ENCODE data around the gene CCDC57.

The CCDC57 gene

DNA sequence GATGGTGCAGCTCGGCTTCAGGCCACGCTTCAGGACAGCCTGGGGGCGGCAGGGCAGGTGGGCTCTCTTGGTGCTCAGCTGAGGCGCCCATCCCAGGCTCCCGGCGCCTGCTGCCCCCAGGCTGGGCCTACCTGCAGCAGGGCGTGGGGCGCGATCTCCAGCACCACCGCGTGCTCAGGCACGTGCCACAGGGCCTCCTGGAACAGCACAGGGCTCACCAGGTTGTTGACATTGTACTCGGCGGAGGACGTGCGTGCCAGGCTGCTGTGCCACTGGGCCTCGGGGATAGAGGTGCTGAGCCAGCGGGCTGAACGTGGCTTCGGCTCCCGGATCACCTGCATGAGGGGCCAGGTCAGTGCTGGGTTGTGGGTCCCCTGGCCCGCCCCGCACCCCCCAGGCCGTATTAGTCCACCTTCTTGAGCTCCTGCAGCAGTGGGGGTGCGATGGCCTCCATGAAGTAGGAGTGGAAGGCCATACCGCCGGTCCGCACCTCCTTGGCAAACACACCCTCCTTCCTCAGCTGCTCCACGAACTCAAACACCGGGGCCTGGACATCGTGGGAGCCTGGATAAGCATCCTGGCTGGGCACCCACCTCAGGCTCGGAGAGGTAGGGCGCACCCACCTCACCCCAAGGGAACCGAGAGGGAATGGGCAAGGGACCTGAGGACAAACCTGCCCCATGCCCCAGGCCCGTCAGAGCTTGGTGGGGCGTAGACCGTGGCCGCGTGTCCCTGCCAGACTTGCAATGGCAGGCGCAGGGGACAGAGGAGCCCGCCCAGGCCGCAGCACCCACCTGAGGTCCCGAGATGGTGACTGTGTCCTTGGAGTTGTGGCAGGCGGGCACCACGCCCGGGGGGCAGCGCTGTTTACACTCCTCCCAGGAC is 123.6 kb downstream of the CCDC57 start:
- FAIRE-seq, result no peak

DNA sequence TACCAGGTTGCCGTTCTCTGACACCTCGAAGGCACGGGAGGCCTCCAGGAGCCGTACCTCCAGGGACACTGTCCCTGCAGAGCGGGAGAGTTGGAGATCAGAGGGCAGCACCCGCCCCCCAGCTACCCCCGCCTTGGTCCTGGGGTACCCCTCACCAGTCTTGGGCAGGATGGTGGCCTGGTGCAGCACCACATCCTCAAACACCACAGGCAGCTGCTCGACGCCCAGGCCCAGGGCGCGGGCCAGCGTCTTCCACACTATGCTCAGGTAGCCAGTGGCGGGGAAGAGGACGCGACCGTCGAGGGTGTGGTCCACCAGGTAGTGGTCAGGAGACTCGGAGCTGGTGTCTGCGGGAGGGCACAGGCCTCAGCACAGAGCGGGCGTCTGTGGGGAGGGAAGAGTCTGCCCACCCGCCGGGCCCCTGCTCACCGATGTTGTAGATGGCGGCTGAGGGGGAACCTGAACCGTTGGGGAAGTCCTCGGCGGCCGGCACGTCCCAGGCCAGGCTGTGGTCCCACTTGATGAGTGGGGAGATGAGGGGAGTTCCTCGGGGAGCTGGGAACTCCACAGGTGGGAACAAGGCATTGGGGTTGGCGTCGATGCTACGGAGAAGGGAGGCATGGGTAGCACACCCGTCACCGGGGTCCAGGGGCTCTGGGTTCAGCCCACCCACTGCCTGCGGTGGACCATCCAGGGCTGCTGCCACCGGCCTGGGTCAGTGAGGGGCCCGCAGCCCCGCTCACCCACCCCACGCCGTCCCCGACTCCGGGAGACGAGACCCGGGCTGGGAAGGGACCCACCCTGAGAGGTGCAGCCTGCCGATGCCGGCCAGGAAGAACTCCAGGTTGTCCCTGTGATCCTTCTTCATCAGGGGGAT is 124.4 kb downstream of the CCDC57 start:
- no peak for FAIRE-seq

DNA sequence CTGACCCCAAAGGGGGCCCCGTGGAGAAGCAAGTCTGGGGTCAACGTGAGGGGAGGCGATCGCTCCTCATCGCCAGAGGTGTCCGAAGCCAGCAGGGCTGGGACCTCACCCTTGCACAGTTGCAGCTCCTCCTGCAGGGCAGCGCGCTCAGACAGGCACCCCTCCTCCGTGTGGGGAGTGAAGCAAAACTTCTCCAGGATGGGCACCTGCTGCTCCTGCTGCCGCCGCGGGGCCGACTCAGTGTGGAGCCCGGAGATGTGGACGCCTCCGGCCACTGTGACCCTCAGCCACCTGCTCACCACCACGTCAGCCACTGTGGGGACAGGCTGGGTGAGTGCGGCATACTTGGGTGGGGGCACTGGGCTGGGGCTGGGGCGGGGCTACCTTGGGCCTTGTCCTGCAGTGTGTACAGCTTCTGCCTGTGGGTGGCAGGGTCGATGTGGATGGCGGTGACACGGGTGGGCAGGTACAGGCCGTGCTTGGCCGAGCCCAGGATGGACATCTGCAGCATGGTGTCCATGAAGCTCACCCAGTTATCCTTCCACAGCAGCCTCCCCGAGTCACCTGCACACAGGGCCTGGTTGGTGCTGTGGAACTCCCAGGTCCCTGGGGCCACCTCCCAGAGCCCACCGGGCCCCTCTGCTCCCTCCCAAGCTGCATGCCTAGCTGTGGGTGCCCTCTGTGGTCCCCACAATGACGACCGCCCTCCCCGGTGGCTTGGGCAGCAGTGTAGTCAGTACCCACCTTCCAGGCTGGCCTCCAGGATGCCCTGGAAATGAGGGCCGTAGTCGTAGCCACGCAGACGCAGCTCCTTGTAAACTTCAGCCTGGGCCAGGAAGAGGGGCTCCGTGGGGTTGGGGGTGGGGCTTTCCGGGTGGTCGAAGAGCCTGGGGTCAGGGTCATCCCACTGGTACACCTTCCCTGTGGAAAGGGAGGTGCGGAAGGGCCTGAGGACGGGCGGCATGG is 125.4 kb downstream of the CCDC57 start:
- FAIRE-seq, result no peak

DNA sequence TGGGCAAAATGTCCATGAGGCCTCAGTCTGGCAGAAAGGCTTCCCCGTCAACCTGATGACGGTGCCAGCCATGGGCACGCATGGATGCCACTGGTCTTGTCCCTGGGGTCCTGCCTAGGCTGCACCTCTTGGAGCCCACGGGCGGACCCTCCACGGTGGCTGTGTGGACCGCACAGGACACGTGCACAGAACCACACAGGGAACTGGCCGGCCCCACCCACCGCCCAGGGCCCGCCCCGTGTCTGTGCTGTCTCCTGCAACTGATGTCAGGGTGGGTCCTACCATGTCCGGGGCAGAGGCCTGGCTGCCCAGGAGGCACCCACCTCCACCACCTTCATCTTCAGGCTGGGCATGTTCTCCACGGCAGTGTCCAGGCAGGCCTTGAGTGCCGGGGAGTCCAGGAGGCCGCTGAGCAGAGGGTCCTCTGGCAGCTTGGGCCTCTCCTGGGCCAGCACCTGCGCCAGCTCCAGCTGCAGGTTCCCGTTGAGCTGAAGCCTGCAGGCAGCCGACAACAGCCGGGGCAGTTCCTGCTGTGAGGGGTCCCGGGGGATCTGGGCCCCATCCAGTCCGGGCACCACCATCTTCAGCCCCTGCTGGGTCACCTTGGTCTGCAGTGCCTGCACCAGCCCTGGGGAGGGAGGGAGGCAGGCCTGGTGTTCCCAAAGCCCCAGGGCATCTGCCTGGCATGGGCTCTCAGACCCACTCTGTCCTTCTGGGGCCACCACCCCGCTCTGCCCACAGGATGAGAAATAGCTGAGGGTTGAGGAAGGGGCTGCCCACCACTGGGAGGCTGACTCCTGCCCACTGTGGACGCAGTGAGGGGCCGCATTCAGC is 126.5 kb downstream of the CCDC57 start:
- FAIRE-seq, result no peak

DNA sequence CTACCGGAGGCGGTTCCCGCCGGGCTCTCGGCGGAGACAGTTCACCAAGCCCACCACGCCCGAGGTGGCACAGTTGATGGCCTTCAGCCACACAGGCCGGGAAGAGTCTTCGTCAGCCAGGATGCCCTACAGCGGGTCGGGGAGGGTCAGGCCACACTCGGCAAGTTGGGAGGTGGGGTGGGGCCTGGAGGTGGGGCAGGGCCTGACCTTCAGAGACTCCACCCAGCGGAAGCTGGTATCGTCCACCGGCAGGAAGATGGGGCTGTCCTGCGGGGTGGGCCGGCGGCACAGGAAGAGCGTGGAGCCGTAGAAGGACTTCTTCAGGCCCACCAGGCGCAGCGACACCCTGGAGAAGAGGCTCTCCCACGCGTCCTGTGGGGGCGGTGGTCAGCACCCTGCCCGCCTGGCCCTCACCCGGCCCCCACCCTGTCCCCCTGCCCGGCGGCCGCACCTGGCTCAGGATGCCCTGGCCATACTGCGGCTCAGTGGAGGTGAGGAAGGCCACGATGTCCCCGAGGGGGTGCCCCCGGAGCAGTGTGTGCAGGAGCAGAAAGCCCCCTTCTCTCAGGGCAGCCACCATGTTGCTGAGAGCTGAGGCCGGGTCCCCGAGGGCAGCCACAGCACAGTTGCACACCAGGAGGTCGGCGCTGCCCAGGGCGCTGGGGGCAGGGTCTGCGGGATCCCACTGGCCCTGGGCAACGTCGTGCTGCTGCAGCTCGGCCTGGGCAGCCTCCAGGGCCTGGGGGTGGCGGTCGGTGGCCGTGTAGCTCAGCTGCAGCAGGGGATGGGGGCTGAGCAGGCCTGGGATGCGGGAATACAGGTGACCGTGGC is 127.4 kb downstream of the CCDC57 start:
- no peak for FAIRE-seq

- no peak for FAIRE-seq
These were observed 128.1 kb downstream of the CCDC57 start for GRCh38 chr17:82084373-82085030.

GRCh38 chr17:82083533-82084359 is 128.9 kb downstream of the CCDC57 start:
- no peak for FAIRE-seq

GRCh38 chr17:82083009-82083408 is 129.6 kb downstream of the CCDC57 start:
- FAIRE-seq, result no peak

DNA sequence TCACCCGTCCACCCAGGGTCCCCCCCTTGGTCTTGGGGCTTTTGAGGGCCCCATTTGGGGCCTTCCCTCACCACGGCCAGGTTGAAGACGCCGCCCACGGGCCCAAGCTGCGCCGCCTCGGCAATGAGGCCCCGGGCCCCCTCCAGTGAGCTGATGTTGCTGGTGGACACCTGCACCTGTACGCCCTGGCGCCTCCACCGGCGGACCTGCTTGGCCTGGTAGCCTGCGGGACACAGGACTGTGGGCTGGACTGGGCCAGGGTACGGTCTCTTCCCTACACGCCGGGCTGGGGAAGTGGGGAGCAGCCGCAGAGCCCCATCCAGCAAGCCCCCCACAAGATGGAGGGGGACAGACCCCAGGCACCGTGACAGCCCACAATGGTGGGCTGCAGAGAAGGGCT is 130.2 kb downstream of the CCDC57 start:
- FAIRE-seq, result no peak

DNA sequence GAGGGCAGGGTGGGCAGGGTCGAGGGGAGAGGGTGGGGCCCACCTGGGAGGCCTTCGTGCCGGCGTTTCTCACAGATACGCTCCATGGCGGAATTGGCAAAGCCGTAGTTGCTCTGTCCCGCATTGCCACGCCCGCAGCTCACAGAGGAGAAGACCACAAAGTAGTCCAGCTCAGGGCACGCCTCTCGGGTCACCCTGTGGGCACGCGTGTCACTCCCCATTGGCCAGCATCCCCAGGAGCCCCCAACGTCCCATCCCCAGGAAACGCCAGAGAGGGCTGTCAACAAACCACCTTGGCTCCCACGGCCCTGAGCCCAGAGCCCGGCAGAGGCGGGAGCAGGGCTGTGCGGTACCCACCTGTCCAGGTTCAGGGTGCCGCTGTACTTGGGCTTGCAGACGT is 130.7 kb downstream of the CCDC57 start:
- no peak for FAIRE-seq

DNA sequence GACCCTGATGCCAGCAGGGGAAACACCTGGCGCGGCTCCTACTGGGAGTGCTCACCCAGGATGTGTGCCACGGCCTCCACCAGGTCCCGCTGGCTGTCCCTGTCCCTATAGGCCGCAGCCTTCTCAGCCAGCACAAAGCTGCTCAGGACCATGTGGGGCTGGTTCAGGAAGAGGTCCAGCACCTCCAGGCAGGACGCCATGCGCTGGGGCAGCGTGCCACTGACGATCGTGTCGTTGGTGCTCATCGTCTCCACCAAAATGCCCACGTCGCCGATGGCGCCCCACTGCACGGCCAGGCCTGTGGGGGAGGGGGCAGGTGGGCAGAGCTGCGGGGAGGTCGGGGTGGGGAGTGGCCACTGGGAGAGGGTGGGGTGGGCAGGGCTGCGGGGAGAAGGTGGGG is 131.1 kb downstream of the CCDC57 start:
- FAIRE-seq, result no peak

GRCh38 chr17:82080789-82081464 is 131.7 kb downstream of the CCDC57 start:
- no peak for FAIRE-seq

DNA sequence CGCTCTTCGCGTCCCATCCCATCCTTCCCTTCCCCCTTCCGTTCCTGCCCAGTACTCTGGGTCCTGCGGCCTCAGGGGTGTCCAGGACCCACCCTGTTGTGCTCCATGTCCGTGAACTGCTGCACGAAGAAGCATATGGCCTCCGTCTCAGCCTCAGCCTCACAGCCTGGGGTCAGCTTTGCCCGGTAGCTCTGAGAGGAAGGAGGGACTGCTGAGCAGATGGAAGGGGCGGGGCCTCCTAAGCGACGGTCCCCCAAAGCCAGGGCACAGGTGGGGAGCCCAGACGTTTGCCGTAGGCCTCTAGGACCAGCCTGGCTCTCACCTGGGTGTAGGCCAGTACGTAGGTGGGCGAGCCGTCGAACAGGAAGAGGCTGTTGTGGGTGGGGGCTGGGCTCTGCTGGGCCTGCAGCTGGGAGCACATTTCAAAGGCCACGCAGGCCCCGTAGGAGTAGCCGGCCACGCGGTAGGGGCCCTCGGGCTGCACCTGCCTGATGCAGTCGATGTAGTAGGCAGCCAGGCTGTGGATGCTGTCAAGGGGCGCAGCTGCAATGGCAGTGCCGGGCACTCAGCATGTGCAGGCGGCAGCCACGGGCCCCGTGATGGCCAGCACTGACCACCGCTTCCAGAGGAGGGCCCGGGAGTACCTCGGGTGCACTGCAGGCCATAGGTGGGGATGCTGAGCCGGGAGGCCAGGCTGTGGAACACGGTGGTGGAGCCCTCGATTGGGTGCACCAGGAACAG is 132.4 kb downstream of the CCDC57 start:
- no peak for FAIRE-seq

- no peak for FAIRE-seq
These were observed 133.5 kb downstream of the CCDC57 start for GRCh38 chr17:82079001-82079677.

GRCh38 chr17:82078433-82078832 is 134.2 kb downstream of the CCDC57 start:
- FAIRE-seq, result no peak

DNA sequence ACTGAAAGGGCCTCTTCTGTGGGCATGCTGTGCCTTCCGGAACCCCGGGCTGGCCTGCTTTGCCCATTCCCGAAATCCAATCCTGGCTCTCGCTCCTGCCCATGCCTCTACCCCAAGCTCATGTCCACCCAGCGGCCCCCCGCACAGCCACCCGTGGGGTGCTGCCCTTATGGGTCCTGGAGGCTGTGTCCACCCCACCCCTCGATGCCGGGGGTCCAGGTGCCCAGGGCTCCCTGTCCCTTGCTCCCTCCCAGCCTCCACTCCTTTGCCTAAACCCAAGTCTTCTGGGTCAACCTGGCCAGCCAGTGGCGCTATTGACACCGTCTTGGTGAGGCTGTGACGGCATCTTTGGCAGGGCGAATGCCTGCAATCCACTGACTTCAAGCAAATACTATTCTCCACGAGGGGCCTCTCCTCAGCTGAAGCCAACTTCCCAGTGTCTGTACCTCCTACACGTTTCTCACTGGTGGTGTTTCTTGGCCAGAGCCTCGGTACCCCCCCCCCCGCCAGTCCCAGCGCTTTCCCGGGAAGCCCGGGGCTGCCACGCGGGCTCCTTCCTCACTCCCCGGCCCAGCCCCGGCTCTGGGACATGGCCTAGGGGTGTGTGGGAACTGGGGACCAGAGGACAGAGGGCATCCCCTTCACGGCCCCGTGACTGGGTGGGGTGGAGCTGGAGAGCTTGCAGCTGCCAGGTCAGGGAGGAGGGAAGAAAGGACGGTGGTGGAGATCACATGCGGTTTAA is 134.9 kb downstream of the CCDC57 start:
- FAIRE-seq, result peak; percentile 36

All from G401.6 (cell line).